Colon (tissue), 2 donors: Measurements from ENCODE around the gene CACNA1E.

Source experiments
- FAIRE-seq: peaks from 2 replicates; lab custom pipeline; 2012; peaks lifted over from hg19 to GRCh38; lab: Jason Lieb, UNC
- donor health status: control.
- donor health status: control.

Gene CACNA1E

DNA sequence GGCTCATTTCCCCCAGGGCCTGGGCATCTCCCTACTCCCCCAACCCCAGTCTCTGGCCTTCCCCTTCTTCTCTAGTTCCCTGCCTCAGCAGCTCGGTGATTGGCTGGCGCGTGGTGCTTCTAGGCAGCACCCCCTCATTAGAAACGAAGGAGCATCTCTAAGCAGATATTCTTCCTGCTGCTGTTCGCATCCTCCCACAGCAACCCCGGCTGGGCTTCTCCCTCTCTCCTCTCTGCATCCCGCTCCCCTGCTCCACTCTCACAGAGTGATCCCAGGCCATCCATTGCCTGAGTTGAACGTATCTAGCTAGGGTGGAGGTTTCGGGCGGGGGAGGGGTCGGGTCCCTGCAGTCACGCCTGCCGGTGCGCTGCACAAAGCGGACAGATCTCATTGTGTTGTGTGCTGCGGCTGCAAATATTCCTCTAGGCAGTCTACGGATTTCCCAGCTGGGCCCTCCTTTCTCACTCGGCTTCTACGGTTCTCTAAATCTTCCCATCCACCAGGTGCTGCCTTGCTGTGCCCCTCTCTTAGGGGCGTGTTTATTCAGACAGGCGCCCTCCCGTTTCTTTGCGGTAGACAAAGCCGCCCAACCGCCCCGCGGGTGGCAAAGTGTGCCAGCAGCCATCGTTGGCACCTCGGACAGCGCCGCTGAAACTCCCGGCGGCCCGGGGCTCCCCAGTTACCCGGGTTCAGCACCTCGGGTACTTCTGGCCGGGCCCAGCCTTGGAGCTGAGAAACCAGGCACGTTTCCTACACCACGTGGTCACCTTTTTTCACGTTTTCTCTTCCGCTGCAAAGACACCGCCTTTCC is 2.2 kb downstream of the CACNA1E start:
- FAIRE-seq, result no peak

DNA sequence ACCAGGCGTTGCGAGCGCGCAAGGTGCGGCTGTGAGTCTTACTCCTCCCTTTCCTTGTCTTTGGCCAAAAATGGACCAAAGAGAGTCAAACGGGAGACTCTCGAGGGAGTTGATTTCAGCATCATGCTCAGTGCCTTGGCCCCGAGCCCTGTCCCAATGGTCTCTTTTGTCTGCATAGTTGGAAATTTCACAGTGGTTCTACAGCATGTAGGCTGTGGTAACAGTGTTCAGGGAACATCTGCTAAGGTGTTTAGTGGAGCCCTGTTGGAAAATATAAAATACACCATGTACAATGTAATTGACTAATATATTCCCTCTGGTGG is 2.7 kb downstream of the CACNA1E start:
- no peak for FAIRE-seq

DNA sequence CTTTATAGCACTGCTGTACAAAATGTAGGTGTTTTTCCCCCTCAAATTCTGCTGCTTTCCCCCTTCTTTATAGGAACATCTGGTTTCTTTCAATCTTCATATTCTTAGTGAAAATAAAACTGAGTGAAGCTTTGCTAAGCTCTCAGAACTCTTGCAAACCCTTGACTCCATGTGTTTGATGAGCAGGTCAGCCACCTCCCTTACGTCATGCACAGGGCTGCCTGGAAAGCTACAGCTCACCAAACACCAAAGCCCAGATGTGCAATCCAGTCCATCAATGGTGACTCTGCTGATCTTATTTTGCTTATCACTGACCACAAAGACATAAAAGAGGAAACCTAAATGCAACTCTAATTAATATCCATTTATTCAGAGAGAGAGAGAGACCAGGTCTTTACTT is 5.5 kb downstream of the CACNA1E start:
- no peak for FAIRE-seq

DNA sequence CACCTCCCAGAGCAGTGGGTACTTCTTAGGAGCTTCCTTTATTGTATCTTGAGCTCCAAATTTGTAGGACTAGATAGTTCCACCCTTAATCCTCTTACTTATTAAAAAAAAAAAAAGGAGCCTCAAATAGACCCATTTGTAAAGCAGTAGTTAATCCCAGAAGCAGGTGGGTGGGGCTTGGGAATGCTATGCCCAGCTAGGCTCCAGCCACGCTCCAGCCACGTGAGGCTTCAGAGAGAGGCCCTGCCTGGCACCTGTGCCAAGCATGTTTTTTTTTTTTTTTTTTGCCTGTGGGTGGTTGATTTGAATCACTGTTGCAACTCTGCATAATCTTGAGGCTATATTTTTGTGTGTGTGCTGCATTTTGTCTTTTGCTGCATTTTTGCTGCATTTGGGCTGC is 7.0 kb downstream of the CACNA1E start:
- no peak for FAIRE-seq

DNA sequence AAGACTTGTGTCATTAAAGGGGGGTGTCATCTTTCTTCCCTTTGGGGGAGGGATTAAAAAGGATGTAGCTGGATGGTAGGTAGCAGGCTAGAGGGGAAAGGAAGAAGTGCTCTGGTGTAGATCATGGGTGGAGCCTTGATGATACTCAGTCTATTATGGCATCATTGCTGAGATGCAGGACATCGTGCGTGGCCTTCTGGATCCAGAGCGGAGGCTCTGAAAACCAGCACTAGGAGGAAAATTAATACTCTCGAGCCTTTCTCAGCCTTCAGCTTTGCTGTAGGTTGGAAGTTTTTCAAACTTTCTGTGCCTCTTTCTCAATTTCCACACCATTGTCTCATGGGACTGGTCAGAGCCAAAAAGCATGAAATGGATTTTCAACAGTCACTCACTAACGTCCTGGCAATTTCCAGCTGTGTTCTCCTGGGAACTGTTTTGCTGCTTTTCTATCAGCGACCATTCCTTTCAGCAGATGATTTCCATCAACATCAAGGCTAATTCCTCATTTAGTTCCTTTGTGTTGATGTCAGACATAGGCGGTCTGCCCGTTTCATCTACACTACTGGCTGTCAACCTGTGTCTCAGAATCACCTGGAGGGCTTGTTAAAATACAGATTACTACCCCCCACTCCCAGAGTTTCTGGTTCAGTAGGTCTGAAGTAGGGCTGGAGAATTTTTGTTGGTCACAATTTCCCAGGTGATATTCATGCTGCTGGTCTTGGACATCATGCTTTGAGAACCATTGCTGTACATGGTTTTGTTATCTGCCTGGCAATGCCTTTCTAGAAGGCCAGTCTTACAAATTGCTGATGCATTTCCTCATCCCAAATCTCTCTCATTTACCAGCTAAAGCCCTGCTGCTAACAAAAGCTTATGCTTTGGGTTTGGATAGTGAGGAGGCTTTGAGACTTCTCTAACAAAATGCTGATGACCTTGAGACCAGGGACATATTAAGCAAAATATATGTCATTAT is 7.7 kb downstream of the CACNA1E start:
- FAIRE-seq, result no peak

DNA sequence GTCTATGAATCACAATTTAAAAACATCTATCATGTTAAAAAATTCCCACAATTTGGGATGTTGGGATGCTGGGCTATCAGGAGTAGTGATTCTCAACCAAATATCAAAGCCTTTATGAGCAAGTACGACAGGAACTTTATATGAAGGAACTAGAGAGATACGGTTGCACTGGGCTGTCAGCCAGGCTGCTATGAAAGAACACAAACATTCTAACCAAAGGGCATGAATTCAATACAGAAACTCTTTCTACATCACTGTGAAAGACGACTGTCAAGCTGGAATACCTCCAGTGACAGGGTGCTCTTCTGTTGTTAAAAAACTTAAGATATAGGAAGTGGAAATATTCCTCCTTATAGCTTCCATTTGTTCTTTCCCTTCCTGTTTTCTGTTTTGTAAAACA is 9.8 kb downstream of the CACNA1E start:
- FAIRE-seq, result no peak

DNA sequence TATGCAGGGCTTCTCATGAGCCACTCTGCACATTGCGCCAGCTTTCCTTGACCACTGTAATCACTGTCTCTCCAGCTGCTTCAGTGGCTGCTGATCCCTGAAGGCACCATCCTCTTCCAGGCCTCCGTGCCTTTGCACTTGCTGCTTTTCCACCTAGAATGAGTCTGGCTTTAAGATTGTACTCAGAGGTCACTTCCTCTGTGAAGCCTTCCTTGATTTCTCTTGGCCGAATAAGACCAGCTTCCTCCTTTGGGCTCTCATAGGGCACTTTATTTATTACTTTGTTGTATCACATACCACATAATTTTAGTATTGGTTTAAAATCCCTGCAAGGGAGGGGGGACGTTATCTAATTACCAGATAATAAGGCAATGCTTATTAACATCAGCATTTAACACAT is 10.6 kb downstream of the CACNA1E start:
- no peak for FAIRE-seq

DNA sequence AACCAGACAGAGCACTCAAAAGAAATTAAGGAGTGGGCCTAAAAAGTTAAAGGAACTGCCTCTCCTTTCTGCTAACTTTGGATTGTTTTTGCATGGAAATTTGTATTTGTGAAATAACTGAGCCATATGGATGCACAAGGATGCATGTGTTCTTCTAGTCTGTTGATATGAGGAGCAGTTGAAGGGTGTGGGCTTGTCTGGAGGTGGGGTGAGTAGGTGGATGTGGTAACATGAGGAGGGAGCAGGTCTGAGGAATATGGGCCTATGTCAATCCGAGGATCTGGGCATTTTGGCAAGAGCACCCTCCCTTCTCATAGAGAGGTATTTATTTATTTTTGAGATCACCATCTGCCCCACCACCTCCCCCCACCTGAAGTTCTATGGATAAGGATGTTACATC is 13.4 kb downstream of the CACNA1E start:
- no peak for FAIRE-seq

DNA sequence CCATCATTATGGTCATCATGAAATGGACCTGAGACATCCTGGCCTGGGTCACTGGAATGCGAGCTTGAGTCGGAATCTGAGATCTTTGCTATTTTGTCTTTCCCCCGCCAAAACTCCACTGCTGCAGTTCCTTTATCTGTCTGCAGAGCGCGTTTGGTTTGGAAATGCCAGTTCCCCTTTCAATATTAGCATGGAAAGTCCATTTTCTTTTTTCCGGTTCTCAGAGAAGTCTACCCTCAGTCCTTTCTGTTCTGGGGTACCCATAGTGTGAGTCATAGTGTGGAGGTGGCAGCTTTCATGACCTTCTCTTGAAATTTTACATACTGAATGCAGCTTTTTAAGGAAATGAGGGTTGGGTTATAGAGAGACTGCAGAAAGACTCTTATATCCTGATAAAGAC is 14.6 kb downstream of the CACNA1E start:
- no peak for FAIRE-seq

DNA sequence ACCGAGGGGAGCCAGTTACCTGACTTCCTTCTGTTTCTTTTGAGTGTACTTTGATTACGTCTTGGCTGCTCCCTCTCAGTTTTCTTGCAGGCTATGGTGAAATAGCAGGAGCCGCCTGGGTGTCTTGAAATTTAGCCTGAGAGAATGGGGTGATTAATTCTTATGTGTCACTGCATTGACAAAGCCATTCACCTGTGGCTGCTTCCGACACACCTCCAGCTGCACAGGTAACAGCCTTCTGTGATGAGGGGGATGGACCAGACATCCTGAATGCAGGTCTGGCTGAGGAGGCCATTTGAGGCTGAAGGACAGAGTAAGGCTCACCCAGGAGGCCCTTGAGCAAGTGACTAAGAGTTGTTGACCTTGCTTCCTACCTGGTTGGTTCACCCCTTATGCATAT is 16.5 kb downstream of the CACNA1E start:
- no peak for FAIRE-seq

DNA sequence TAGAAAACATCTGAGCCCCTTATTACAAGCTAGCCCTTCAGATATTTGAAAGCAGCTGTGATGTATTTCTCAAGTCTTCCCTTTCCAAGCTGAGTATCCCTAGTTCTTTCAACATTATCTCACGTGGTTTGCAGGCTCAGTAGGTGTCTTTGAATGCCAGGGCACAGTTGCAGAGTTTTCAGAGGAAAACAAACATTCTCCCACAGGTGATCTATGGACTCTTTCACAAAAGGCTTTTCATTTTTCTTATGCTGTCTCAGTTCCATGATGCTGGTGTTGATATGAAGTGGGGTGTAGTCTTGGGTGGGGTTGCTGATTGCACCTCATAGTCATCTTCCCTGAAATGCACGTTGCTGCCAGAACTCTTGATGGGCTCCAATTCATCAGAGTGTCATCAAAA is 17.3 kb downstream of the CACNA1E start:
- no peak for FAIRE-seq

DNA sequence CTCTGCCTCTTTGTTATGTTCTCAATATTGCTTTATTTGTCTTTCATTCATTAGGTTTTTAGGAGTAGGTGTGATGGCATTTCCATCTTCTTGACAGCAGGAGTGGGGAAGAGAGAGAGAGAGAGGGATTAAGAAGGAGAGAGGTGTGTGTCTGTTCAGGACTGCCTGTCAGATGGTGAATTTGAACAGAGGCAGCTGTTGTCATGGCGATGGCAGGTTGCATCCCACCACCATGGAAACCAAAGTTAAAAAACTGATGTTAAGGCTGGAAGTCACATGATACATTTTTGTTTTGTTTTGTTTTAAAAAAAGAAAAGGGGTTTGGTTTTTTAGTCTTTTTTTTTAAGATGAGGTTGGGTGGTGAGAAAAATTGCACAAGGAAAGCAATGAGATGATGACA is 18.3 kb downstream of the CACNA1E start:
- no peak for FAIRE-seq

DNA sequence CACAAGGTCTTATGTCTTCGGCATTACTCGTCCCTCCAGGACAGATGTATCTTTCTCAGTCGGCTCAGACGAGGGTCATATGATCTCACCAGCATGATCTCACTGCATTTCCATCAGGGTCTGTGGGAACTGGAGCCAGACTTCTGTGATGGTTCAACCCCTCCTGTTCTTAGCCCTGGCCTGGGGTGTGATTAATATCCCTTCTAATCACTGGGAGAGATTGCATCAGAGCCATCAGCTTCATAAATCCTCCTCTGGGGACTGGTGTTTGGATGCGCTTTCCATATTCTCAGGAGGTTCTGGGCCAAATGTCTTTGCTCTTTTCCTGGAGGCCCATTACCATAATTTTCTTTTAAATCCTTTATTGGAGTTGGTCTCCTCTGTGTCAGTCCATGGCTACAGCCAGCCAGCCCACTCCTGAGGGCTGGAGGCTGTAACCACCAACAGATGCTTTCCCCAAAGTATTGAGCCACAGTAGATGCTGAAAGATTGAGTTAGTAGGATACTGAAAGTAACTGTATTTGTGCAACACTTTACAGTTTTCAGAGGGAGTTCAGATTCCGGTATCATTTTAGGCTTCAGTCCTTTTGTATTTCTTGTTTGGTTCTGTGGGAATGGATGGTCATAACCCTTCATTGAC is 20.0 kb downstream of the CACNA1E start:
- no peak for FAIRE-seq

DNA sequence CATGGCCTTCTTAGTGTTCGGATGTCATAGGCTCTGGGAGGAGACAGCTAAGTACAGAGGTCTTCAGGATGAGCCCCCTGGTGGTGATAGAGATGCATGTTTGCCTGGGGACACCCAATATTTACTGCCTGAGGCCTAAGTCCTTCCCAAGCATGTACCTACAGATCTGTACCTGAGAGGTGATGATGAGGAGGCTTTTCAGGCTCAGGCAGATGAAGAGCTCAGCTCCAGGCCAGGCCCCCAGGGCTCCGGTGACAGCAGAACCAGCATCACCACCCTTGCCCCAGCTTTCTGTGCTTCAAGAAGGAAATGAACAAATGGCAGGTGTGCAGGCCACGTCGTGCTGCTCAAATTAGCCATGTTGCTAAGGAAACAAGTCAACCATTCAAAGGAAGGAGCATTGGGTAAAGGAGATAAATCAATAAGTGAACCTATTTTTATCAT is 21.1 kb downstream of the CACNA1E start:
- FAIRE-seq, result no peak

DNA sequence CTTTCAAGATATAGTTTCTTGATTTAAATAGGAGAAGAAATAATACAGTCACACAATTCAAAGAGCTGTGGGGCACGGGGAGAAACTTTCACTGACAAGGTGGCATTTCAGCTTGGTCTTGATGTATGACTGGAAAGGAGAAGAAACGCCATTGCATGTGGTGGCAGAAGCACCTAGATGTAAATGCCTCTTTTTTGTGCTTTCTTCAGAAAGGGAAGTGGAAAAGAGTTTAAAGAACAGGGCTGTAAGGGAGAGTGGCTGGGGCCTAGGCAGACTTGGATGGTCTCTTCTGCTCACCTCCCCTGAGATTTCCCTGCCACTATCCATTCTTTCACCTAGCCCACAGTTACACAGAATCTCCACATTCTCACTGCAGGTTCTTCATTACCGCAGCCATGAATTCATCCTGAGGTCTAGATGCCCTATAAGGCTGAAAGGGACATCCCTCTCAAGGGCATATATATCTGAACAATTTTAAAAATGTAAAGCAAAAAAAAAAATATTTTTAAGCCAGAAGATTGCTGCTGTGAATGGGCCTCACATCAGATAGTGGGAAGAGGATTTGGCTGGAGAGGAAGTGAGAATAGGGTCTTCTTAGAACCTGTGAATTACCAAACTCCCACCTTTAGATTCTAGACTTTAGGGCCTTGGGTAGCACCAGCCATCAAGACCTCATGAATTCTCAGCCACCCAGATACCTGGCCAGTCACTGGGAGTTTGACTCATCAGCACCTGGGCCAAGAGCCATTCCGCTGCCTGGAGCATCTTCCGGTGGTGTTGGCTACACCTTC is 23.4 kb downstream of the CACNA1E start:
- FAIRE-seq, result no peak

DNA sequence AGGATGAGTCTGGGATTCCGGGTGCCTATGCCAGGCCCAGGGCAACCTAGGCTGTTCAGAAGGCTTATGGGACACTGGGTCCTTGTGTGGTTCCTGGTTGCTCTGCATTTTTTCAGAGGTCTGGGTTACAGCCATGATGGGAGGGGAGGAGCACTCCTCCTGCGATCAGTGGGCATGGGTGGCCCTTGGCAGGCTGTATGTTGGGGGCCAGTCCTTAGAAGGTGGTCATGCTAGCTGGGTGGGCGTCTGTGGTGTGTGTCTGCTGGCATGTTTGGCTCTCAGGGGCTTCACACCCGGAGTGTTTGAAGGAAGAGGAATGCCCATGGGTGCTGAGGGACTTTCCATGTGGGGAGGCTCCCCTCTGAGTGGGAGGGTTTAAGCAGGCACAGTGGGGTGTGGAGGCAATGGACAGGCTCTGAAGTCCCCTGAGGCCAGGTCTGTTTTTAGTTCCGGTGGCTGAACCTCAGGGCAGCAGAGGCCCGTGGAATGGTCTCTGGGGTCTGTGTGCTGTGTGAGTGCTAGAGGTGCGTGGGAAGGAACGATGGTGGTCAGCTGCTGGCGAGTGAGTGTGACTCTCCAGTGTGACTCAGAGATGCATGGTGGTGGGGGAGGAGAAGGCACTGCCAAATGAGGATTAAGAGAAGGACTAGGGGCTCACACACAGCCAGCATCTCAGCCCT is 25.3 kb downstream of the CACNA1E start:
- no peak for FAIRE-seq

DNA sequence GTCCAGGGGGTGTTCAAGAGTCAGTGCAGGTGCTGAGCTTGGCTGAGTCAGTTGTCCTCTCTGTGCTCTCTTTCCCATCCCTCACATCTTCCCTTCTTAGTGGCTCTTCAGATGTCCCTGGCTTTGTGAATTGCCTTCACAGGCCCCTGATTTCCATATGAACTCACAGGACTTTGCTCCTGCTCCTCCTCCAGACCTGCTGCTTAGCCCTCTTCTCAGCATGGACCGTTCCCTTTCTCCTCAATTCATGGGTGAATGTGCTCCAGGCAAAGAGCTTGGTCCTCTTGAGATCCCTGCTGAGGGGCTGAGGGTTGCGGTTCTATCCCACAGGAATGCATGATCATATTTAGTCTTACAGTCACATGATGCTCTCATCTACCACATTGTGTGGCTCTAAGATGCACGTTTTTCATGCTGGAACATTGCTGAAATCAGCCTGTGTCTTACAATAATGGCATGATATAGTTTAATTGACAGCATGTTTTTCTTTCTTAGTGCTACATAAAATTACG is 30.5 kb downstream of the CACNA1E start:
- no peak for FAIRE-seq

DNA sequence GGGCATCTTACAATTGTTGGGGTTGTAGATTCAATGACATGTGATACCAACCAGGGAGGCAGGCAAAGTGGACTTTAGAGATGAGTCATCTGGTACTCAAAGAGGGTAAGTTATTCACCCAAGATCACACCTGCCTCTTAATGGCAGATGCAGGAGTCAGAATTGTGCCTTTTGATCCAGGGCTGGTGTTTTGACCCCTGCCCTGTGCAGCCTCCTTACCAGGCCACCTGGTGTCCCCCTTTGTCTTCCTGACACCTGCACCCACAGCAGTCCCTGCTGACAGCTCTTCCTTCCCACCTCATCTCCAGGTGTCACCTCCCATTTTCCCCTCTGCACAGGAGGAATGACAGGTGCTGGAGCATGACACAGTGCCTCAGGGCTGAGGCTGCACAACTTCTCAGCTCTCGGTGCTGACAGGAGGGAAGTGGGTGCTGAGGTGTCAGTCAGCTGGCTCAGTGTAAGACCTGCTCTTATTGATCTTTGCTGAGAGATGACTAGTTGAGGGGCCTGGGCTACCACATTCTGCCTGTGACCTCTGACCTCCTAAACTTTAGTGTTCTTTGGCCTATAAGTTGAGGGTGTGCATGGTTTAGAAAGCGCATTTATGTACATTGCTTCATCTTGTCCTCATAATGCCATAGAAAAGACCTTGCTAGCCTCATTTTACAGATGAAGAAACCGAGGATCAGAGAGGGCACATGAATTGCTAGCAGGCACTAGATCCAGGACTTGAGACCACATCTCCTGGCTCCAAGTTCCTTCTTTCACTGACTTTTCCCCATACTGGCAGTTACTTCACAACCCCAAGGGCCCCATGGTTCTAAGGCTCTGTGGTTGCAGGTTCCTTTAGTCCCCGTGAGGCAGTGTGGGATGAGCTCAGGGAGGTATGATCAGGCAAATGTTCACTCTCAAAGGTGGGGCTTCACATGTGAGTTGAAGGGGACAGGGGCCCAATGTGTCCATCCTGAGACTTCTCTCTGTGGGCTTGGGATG is 31.3 kb downstream of the CACNA1E start:
- no peak for FAIRE-seq

DNA sequence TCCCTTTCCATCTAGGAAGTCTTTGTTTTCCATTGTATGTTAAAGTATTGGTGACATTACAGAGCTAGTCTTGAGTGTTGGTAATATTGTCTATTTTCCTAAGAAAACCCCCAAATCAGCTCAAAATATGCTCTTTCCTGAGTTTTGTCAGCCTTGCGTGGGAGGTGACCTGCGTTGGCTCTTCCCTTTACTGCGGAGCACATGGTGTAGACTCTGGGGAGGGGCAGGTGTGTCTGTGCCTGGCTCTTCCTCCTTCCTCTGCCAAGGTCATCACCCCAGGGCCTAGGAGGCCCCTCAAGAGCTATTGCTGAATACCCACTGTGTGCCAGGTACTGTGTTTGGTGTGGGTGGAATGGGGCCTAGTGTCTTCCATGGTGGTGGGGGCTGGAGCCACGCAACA is 33.4 kb downstream of the CACNA1E start:
- FAIRE-seq, result no peak
